ENCODE data around the gene DPP6.

- TF ChIP-seq RAD21 (IDR thresholded peaks at IDR 0.05; ENCODE audit: low read depth) (no peak), MAX (IDR thresholded peaks at IDR 0.05) (no peak), EP300 (IDR thresholded peaks at IDR 0.05; ENCODE audit: borderline replicate concordance) (no peak), YY1 (IDR thresholded peaks at IDR 0.05; ENCODE audit: low read depth) (no peak), CEBPB (IDR thresholded peaks at IDR 0.05) (no peak), USF1 (IDR thresholded peaks at IDR 0.05) (no peak), NFIC (IDR thresholded peaks at IDR 0.05) (no peak)
Measured at GRCh38 chr7:154676422-154677073, 624.4 kb downstream of the DPP6 start.

Measured in Ishikawa (cell line).